Measurements from ENCODE around the gene FRMPD4. TPM values are rescaled to one million over a fixed set of nuclear protein-coding genes. Genes with fewer than 3 reads are reported as not detected.

FRMPD4 gene
- total and polyA plus RNA-seq, 2 donors (not counting 3 experiments of a cell fraction or from before 2014, with no cell fraction given), result not detected

- Histone ChIP-seq H3K27ac (ENCODE audit: insufficient read depth, low read depth, low read length) (no peak overlapping the region), H3K9me1 (replicated peaks; ENCODE audit: control insufficient read depth, extremely low read depth, insufficient read depth, low read length) (no peaks in the 10 kb centered on the region), H3K9me3 (replicated peaks; ENCODE audit: control insufficient read depth, insufficient read depth, low read length) (no peaks in the 10 kb centered on the region), H3K4me3 (replicated peaks in 1 of 3; ENCODE audit: insufficient read depth in 1 of 3, low read depth in 1 of 3, low read length in 3 of 3) (no peak overlapping the region), H3K79me2 (ENCODE audit: control insufficient read depth, insufficient read depth, low read length) (no peaks in the 10 kb centered on the region), H3K9ac (replicated peaks; ENCODE audit: extremely low read depth, insufficient read depth, low read length) (no peak overlapping the region), H4K20me1 (replicated peaks; ENCODE audit: control insufficient read depth, extremely low read depth, insufficient read depth, low read length) (no peaks in the 10 kb centered on the region), H2AFZ (ENCODE audit: low read depth, low read length) (no peak overlapping the region), H3K36me3 (ENCODE audit: control insufficient read depth in 2 of 2, extremely low read depth in 1 of 2, insufficient read depth in 2 of 2, low read length in 2 of 2) (no peaks in the 10 kb centered on the region), H3K4me2 (ENCODE audit: insufficient read depth, low read length) (no peak overlapping the region), H3K4me1 (ENCODE audit: control insufficient read depth, extremely low read depth, insufficient read depth, low read length) (no peaks in the 10 kb centered on the region), H3K27me3 (ENCODE audit: control insufficient read depth in 2 of 2, insufficient read depth in 2 of 2, low read length in 2 of 2) (no peaks in the 10 kb centered on the region)
- no peak for FAIRE-seq
- intact Hi-C loops (cut with micrococcal nuclease) (no loop called here), dilution Hi-C loops (cut with MboI; ENCODE audit: extremely low pct_ligation_motif_present, low sequenced_read_pairs) (no loop called here)
- BruUV-seq (replicated peaks), result no TSS peak
- ChIA-PET POLR2A (no interaction called here), CTCF (no interaction called here)
- DNase-seq (ENCODE audit: low read depth, low spot score), result no peak
- no peak for TF ChIP-seq GATA2 (IDR thresholded peaks at IDR 0.05; ENCODE audit: insufficient read depth, insufficient read length, low read depth, low read length)
- no peak for TF ChIP-seq JUN (IDR thresholded peaks at IDR 0.05; ENCODE audit: borderline replicate concordance, insufficient read depth, insufficient read length, low read depth)
- no peak for TF ChIP-seq POLR2A (IDR thresholded peaks at IDR 0.05; ENCODE audit: low read depth, low read length)
- no peak for TF ChIP-seq CTCF (IDR thresholded peaks at IDR 0.05; ENCODE audit: extremely low read depth in 1 of 2, insufficient read depth in 1 of 2, low read depth in 1 of 2, low read length in 2 of 2)
- no peak for TF ChIP-seq MAX (IDR thresholded peaks at IDR 0.05; ENCODE audit: insufficient read depth, insufficient read length)
- TF ChIP-seq EZH2 (IDR thresholded peaks at IDR 0.05; ENCODE audit: borderline replicate concordance, low read depth, low read length, severe bottlenecking), result no peak
- no peak for TF ChIP-seq POLR2AphosphoS5 (IDR thresholded peaks at IDR 0.05; ENCODE audit: insufficient read depth, low read depth, low read length)
- TF ChIP-seq MYC (IDR thresholded peaks at IDR 0.05; ENCODE audit: low read depth, low read length), result no peak
- no peak for TF ChIP-seq FOS (IDR thresholded peaks at IDR 0.05; ENCODE audit: borderline replicate concordance, insufficient read depth, low read length)
Observed at GRCh38 chrX:12467321-12467720, 329.0 kb downstream of the FRMPD4 start.
